ENCODE results near the gene ELFN1.

- TF ChIP-seq FOXM1 (IDR thresholded peaks at IDR 0.05; ENCODE audit: borderline replicate concordance) (no peak), FOXK2 (IDR thresholded peaks at IDR 0.05) (no peak), ZNF384 (IDR thresholded peaks at IDR 0.05) (no peak)
These were observed 9.4 kb downstream of the ELFN1 start for GRCh38 chr7:1679326-1679965.
